NCI-H226 (cell line): ENCODE measurements around the gene OXSR1.
"Not testable (repeated sequence)": the region's sequence is repeated elsewhere in the genome, so short reads cannot be mapped to it uniquely, and the experiment has no call there.

Experiments
- DNase-seq: peaks from one replicate; pipeline ENCODE4 v3.0.0-alpha.2; 2015

The OXSR1 gene

DNA sequence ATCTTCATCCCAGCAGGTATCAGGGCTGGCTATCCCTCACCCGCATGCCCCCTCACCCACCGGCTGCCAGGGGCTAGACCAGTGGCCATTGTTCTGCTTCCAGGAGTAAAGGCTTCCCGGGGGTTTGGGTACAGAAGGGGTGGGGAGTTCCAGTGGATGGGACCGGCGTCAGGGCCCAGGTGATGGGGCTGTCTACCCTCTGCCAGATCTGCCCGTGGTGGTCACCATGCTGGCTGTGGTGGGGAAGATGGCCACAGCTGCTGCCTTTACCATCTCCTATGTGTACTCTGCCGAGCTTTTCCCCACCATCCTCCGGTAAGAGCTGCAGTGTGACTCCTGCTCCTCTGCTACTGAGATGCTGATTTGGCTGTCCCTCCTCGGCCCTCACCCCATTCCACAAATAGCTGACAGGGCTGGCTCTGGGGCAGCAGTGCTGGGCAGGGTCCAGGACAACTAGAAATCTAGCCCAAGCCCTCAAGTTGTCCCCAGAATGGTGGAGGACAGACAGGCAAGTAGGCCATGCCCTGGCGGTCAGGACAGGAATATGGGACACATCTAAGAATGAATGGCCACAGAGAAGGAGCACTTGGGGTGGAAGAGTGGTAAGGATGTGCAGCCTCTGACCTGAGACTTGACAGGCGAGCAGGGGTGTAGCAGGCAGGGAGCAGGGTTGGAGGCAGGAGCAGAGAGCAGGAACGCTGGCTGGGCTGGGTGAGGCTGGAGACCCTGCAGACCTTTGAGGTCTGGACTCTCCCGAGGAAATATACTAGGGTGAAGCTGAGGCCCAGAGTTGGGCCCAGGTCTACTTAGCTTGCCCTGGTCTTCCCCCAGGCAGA lies 111.0 kb downstream of the OXSR1 start:
- no peak for DNase-seq

DNA sequence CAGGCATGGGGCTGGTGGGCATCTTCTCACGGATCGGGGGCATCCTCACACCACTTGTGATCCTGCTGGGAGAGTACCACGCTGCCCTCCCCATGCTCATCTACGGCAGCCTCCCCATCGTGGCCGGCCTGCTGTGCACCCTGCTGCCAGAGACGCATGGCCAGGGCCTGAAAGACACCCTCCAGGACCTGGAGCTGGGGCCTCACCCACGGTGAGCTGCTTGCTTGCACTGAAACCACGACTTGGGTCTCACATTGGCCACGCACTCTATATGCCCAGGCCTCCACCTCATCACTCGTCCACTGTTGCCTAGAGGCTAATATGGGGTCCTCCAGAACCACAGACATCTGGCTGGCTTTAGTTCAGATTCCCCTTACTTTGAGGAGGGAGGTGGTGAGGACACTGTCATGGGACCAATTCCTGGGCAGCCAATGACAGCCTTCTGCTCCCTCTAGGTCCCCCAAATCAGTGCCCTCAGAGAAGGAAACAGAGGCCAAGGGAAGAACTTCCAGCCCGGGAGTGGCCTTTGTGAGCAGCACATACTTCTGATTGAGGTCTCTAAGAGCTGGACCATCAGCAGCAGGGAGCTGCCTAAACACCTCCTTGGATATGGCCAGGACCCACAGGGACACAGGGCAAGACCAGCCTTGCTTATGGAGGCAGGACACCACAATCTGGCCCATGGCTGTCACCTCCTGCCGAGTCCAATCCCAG lies 111.7 kb downstream of the OXSR1 start:
- DNase-seq = no peak

DNA sequence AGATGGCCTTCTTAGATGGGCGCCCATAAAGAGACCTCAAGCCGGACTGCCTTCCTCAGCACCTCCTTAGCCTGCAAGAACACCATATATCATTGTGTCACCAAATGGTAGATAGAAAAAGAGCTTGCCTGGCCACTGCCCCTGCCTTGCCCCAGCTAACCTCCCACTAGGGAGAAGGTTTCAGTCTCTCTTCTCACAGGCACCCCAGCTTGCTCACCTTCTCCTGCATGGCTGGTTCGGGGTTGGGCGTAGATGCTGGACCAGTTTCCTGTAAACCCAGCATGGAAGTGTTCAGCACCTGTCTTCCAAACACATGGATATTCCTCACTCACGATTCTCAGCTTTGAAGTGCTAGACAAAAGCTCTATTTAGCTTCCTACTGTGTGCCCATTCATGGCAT lies 113.5 kb downstream of the OXSR1 start:
- DNase-seq = no peak

DNA sequence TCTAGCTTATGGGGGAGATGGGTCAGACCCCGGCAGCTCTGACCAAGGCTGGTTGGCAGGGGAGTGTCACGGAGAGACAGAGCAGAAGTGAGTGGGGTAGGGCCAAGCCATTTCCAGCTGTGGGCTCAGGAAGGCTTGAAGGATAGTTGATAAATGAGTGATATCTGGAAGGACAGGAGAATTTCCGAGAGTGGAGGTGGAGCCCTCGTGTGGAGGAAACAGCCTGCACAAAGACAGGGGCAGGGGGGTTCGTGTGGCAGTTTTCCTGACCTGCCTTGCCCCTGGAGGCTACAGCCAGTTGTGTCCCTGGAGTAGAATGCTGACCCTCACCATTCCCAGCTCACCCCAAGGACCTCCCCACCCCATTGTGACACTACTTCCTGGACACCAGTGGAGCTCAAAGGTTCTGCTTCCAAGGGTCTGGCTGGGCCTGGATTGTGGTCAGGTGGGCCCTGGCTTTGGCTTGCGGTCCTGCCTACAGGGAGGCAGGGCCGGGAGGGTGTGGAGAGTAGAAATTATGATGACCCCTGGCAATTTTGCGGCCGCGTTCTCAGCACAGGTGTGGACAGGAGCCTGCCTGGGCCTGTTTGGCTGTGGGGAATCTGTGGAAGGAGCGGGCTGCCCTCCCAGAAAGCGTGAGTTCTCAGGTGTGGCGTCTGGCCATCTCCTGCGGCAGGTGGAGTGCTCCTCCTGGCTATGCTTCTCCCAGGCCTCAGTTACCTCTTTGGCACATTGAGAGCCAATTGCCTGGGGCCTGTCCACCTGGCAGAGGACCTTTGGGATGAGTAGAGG lies 116.8 kb downstream of the OXSR1 start, which contains the start of gene SLC22A14:
Gene SLC22A14 (plus strand): TSS at position 400 of the 792 bp plus-strand sequence. CDS start 23,733 bp downstream, outside the sequence.
- DNase-seq = no peak

DNA sequence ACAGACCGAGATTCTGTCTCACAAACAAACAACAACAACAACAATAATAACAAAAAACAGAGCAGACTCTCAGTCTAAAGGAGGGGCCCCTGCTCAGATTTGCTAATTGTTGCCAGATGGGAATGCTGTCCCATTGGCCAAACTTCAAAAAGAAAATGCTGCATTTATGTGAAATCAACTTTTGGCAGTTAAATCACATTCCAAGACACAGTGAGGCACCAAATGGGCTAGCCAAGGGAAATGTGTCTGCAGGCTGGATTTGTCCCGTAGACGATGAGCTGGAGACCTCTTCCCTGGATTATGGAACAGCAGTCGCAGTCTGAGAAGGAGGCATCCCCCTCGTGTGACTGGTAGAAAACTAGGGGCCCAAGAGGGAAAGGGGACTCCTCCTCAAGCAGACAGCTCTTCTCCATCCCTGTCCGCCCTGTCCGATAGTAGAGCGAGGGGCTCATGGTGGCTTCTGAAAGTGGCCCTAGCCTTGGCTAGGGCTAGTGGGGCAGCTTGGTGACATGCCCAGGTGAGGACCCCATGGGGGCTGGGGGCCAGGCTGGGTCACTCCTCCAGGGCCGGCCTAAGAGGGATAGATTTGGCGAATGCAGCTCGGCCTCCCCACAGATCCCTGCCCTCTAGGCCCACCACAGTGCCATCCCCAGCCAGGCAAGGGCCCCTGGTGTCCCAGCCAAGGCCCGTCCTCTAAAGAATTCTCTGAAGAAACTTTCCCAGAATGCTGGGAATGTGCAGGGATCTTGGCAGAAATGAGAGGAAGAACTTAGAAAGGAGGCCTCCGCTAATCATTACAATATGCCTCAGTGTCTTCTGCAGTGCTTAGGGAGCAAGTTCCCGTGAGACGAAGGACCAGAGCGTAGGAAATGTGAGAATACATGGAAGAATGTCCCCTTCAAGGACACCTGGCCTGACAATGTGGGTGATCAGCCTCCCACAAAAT lies 118.7 kb downstream of the OXSR1 start:
- DNase-seq = no peak

DNA sequence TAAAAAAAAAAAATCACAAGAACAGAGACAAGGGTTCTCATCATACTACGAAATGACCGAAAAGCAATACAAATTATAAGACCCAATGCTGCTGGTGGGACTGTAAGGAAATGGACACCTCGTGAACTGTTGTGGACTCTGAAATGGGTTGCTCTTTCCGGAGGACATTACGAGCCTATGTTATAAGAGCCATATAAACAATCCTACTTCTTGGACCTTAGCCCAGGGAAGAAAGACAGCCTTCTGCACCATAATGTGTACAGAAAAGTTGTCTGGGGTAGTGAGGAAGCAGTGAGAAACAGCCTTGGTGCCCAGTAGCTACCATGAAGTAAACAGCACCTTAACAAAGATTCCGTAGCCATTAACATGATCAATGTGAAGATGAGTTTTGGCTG lies 119.4 kb downstream of the OXSR1 start:
- no peak for DNase-seq

DNA sequence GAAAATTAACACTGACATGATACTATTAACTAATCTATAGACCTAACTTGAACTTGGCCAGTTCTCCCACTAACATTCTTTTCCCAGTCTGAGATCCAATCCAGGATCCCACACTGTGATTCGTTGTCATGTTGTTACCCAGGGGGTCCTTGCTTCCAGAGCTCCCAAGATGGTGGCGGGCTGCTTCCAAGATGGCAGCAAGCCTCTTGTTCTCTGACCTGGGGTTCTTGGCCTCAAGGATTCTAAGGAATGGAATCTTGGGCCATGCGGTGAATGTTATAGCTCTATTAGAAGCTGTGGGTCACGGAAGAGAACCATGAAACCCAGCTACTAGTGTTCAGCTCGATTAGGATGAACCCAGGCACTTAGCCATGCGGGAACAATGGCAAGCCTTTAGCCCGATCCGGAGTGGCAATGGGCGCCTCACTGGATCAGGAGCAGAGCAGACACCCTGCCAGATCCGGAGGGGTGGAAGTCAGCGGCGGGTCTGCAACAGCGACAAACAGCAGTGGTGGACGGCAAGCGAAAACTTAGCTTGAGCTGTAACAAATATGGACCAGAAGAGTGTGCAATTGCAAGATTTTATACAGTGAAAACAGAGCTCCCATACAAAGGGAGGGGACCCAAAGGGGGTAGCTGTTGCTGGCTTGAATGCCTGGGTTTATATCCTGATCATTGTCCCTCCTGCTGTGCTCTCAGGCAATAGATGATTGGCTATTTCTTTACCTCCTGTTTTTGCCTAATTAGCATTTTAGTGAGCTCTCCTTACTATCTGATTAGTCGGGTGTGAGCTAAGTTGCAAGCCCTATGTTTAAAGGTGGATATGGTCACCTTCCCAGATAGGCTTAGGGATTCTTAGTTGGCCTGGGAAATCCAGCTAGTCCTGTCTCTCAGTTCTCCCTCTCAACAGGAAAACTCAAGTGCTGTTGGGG lies 124.2 kb downstream of the OXSR1 start:
- not testable (repeated sequence) for DNase-seq

DNA sequence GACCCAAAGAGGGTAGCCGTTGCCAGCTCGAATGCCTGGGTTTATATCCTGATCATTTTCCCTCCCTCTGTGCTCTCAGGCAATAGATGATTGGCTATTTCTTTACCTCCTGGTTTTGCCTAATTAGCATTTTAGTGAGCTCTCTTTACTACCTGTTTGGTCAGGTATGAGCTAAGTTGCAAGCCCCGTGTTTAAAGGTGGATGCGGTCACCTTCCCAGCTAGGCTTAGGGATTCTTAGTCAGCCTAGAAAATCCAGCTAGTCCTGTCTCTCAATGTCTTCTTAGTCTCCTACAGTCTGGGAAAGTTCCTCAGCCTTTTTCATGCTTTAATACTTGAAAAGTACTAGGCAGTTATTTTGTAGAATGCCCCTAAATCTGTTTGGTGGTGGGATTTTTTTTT lies 131.7 kb downstream of the OXSR1 start:
- DNase-seq = not testable (repeated sequence)

DNA sequence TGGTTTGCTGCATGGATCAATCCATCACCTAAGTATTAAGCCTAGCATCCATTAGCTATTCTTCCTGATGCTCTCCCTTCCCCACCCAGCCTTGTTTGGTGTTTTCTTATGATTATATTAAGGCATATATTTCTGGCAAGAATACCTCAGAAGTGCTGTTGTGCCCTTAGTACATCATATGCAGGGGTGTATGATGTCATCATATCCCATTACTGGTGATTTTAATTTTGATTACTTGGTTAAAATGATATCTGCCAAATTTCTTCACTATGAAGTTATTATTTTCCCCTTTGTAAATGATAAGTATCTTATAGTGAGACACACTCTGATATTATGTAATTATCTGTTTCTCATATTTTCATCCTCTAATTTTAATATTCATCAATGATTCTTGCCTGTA lies 132.2 kb downstream of the OXSR1 start:
- no peak for DNase-seq

DNA sequence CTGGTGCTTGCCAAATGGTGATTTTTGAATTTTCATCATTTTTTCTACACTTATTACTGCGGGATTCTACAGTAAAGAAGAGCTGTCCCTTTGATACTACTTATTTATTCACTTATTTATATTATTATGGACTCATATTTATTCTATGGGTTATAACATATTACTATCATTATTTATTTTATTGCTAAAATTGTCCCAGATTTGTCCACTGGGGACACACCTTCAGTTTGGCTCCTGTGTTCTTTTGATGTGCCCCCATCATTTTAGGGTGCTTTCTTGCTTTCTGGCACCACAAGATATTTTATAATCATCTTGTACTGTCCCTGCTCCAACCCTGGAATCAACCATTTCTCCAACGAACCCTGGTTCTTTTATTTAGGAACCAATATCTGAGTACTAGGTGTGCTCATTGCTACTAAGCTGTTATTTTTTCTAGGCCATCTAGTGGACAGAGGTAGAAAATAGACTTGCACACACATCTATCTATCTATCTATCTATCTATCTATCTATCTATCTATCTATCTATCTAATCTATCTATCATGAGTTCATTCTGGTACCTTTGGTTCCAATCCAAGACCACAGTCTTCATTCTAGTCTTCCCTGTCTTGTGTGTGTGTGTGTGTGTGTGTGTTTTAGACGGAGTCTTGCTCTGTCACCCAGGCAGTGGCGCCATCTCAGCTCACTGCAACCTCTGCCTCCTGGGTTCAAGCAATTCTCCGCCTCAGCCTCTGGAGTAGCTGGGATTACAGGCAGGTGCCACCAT lies 132.8 kb downstream of the OXSR1 start:
- no peak for DNase-seq
